ENCODE results near the gene ACTC1.

Gene ACTC1

DNA sequence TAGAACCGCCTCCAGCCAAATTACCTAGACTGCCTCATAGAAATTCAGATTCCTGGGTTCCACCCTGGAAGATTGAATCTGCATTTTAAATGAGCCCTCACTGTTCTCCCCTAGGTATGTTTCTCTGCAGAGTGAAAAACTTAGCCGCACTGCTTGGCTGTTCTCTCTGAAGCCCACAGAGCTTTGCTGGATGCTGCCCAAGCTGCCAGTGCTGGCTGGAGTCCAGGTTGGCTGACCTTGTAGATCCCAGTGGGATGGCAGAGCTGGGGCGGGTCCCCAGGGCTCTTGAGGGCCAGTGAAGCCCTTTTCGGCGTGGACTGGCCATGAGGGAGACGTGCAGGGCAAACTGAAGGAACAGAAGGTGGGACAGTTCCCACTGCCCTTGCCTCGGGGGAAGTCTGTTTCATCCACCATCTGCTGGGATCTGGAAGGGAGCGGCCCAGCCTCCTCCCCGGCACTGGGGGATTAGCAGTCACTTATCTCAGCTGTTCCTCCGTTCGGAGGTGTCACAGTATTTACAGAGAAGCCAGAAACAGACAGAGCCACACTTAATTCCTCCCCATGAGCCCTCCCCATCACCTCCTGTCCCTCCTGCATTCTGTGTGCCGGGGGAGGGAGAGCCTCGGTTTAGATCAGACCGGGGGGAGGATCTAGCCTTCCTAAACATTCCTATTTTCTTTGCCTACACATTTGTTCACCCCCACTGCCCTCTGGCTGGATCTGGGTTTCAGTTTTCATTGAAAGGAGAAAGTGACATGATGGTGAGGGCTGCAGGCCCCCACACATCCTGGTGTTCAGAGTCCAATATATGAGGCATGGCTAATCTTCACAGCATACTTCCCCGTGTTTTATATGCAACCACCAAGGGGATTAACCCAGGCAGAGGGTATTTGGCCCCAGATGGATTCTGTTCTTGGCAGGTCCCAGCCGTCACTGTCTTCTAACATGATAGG is 4.1 kb upstream of the ACTC1 start:
- DNase-seq: no peak

DNA sequence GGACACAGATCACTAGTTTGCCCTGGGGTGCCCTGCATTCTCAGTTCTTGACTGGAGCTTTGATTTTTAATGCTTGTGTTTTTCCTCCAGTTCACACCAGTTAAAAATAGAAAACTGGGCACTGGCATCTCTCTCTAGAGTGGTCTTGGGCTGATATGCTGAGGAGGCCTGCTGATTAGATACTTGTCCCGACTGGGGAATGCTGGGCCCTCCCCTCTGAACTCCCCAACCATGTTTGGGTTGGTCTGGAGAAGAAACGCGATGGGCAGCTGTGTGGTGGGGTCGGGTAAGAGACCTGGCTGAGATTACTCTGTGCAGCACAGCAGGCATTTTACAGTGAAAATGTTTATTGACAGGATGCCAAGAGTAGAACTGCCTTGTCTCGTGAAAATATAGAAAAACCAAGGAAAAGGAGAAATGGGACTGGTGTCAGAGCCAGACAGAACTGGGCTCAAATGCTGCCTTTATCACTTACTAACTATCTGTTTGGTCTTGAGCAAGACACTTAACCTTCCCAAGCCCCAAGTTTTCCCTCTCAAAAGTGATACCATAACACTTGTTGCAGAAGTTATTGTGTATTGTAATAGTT is 1.6 kb upstream of the ACTC1 start:
- DNase-seq: no peak

DNA sequence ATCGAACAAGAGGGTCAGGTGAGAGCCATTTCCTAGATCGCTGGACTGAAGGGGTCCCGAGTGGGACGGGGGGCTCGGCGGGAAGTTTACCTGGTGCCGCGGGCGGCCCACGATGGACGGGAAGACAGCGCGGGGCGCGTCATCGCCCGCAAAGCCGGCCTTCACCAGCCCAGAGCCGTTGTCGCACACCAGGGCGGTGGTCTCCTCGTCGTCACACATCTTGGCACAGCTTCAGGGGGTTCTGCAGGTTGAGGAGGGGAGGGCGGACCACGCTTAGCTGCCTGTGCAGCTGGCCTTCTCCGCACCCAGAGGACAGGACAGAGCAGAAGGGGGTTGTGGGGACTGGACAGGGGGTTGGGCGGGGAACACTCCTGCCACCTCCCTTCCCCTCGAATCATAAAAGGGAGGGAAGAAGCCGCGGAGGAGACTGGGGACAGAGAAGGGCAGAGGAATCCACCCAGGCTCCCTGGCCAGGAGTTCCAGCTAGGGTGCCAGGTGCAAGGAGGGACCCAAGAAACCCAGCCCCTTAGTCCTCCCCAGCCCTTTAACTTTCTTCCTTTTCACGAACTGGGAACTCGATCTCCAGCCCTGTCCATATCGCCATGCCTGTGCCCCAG is 651 bp downstream of the ACTC1 start:
- DNase-seq: no peak

DNA sequence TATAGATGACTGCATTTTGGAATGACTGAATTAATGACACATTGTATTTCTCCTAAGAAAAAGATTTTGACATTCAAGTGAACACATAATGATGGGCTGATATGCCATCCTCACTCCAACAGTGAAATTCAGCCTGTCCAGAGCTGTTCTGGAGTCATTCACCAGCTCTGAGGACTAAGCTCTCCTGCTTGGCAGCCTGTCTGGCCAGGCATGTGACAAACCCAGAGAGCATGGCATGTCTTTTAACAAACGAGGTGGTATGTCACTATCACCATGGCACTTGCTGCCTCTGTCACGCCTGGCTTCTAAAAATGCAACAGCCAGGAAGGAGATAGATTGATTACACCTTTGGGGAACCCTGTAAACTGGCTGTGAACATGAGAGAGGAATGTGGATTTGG is 1.4 kb downstream of the ACTC1 start:
- no peak for DNase-seq

DNA sequence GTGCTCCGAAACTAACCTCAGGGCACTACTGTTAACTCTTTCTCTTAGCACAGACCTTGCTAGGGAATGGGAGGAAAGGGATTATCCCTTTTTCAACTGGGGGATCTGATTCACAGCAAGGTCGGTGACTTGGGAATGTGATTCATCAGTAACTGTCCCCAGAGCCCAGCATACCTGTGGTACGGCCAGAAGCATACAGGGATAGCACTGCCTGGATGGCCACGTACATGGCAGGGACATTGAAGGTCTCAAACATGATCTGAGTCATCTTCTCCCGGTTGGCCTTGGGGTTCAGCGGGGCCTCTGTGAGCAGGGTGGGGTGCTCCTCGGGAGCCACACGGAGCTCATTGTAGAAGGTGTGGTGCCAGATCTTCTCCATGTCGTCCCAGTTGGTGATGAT is 2.3 kb downstream of the ACTC1 start:
- DNase-seq: no peak

DNA sequence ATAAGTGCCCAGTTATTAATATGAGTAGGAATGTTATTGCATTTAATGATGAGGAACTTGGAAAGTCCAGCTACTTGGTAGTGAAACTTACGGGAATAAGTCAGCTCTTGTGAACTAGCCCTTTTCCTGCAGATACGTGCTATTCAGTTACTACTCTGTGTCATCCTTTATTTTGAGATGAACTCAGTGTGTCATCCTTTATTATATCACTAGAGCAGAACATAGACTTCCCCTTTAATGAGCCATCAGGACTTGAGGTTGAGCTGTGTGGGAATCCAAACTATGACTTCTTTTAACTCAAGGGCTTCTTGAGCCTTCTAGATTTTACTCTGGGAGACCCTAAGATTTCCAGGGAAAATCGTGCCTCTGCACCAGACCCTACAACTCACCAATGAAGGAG is 3.6 kb downstream of the ACTC1 start:
- DNase-seq: no peak

DNA sequence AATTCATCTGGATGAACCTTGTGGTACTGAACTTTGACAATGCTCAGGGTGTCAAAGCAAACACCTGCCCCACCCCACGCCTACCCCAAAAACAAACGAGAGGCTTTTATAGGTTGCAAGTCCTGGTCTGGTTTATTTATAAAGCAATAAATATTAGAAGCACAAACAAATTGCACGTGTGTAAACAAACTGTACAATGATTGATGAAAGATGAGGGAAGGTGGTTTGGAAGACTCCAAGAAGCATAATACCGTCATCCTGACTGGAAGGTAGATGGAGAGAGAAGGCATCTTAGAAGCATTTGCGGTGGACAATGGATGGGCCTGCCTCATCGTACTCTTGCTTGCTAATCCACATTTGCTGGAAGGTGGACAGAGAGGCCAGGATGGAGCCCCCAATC is 5.2 kb downstream of the ACTC1 start:
- DNase-seq: no peak

DNA sequence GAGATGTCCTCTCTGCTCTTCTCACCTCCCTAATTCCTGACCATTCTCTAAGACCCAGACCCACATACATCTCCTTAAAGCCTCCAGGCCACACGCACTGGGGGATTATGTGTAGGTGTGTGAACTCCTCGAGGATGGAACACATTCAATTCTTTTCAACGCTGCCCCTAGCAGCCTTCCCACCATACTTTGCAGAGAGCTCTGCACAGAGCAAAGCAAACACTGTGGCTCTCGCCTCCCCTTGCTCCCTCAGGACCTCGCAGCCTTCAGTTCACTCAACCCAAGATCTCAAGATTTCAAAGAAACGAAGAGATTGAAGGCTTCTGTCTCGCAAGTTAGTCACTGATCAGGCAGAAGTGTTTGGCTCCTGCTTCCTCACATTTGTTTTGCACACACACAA is 6.0 kb downstream of the ACTC1 start:
- no peak for DNase-seq

DNA sequence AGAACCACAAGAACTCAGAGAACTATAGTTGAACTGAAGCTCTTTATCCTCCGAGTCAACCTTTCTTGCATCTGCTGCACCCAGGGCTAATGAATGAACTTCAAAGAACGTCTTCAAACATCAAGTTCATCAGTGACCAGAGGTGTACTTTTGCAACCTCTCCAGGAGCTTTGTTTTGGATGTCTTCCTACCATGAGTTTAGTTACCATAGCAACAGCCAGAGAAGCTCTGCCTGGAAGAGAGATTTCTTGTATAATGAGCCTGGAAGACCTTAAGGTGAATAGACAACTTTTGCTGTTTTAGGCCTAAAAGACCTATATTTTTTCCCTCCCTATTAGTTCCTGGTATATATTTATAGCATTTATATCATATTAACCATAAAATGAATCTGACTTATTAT is 9.1 kb downstream of the ACTC1 start:
- no peak for DNase-seq

DNA sequence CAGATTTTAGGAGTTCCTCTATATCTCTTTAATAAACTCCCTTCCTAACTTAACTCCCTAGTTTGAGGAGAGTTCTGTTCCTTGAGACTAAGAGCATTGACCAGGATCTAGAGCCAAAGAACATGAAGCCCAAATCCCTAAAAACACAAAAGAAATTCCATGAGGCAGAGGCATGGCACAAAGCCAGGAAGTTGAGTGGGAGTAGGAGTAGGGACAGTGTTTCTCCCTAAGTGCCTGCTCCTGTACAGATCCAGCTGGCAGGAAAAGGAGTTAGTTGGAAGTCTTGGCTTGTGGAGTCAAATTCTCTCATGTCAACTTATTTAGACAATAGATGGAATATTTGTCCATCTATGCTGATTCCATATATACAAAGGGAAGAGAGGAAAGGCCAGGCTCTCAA is 11.4 kb downstream of the ACTC1 start:
- no peak for DNase-seq

DNA sequence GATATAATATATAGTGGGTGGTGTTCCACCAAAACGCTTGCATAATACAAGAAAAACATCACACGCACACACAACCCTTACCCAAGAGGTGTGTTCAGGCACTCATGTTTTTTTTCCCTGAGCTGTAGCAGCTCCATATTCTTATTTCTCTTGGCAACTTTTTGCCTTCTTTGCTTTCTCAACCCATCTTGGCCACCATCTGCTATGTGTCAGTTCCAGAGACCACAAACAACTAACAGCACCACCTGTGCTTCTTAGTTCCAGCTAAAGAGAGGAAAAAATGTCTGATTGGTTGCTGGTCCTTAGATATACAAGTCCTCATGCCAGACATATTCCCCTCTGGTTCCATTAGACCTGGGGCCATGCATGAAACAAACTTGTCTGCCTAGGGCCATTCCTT is 11.9 kb downstream of the ACTC1 start:
- no peak for DNase-seq

DNA sequence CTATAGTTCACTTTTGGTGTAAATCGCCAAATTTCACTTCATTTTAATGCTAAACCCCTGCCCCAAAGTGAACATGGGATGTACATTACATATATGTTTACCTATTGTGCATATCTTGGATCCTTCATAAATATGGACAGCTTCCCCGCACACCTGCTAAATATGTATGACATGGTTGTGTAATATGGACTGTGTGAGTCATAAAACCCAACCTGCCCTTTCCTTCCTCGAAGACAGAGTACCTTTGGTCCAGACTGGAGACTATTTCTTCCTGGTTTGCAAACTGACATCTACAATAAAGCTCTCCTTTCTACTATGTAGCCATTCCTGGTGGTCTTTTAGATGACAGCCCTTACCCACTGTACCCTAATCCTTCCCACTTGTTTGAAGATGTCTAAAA is 12.4 kb downstream of the ACTC1 start:
- no peak for DNase-seq

DNA sequence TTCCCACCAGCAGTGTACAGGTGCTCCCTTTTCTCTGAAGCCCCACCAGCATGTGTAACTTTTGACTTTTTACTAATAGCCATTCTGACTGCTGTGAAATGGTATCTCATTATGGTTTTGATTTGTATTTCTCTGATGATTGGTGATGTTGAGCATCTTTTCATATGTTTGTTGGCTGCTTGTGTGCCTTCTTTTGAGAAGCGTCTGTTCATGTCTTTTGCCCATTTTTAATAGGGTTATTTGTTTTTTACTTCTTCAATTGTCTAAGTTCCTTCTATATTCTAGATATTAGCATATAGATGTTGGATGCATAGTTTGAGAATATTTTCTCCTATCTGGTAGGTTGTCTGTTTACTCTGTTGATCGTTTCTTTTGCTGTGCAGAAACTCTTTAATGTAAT is 14.6 kb downstream of the ACTC1 start:
- no peak for DNase-seq

DNA sequence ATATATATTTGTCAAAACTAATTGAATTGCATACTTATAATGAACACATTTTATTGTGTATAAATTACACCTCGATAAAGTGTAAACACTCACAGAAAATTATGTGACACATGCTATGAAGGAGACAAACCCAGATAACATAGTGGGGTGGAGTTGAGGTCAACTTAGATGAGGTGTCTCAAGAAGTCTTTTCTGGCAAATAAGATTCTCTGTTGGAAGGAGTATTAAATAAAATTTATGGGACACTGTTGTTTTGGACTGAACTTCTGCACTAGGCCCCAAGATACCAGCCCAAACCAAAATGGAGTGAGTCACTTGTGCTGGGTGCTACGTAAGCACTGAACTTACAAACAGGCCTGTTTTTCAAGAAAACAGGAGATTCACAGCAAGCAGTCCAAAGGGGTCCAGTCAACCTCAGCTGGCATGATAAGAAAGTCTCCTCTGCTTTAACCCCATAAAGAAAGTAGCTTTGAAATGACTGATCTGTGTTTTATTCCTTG is 18.7 kb downstream of the ACTC1 start:
- no peak for DNase-seq

DNA sequence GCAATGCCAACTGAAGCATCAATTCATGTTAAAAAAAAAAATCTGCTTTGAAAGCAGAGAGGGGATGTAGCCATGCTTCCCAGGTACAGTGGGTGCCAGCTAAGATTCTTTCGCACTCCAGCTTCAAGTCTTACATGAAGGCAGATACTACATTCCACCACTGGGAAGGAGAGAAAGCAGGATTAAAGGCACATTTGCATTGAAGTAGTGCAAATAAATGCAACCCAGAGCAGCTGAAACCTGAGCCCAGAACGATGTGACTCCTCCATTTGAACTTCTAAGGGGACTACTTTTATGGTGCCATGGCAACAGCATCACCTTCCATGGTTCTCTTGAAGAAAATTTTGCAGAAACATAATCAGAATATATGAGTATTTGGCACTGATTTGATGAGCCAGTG is 21.4 kb downstream of the ACTC1 start:
- DNase-seq: no peak

DNA sequence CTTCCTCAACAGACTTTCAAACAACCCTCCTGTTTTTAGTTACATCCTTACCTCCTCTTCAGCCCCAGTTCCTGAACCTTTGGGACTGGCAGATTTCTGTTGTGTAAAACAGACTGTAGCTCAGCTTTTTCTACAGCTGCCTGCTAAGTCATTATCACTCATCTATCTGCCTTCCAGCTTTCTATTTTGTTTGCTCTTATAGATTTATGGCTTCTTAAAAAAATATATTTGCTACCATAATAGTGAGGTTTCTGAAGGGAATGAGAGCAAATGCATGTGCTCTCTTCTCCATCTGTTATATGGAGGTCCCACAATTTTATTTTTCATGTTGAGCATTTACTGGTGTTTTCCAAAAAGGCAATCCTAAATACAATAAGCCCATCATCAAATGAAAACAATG is 22.3 kb downstream of the ACTC1 start:
- DNase-seq: no peak

DNA sequence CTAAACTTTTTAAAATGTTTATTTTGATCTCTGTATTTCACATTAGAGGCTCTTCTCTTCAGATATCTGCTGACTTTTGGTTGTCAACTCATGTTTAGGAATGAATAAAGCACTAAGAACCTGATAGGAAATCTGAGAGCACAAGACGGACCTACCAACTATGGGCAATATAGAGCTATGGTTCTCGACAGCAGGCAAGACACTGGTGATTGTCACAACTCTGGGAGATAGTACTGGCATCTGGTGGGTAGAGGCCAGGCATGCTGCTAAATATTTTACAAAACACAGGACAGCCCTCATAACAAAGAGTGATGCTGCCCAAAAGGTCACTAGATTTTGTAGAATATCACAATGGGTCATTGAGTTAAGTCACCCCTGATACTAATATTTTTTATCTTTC is 23.0 kb downstream of the ACTC1 start:
- DNase-seq: no peak

DNA sequence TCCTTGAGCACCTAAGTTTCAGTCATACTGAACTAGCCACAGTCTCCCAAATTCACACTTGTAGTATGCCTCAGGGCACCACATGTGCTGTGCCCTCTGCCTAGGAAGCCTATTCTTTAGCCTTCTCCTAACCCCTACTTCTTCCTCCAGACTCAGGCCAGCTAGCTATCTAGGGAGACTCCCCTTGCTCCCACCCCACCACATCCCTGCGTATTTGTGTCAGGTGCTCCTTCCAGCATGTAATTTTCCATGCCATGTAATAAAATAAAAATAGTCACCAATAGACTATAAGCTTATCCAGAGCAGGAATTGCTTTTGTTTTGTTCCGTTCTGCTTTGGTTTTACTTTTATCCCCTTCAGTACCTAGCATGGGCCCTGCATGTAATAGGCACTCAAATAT is 25.6 kb downstream of the ACTC1 start:
- DNase-seq: no peak

DNA sequence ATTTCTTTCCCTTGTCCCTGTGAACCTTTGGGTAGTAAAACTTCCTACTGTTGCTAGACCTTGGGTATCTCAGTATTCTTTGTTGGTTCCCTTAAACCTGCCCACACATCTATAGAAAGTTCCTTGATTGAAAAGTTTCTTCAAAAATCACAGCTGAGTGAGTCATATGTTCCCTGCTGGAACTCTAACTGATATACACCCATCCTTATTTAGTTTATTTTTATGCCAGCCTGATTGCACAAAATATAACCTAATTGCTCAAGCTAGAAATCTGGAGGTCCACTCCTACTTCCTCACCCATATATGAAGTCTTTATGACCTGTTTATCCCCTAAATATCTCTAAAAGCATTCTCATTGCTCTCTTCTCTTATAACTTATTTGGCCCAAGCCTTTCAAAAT is 26.8 kb downstream of the ACTC1 start:
- peak; percentile 18 to 25 for DNase-seq

DNA sequence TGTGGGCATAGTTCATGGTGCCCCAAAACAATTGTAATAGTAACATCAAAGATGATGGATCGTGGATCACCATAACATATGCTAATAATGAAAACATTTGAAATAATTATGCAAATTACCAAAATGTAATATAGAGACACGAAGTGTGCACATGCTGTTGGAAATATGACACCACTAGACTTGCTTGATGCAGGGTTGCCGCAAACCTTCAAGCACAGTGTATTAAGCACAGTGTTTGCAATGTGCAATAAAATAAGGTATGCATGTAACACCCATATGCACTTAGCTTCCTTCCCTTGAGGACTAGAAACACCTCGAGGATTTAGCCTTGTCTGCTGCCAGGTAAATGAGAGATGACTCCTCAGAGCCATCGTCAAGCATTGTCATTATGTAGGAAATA is 29.6 kb downstream of the ACTC1 start:
- DNase-seq: no peak

DNA sequence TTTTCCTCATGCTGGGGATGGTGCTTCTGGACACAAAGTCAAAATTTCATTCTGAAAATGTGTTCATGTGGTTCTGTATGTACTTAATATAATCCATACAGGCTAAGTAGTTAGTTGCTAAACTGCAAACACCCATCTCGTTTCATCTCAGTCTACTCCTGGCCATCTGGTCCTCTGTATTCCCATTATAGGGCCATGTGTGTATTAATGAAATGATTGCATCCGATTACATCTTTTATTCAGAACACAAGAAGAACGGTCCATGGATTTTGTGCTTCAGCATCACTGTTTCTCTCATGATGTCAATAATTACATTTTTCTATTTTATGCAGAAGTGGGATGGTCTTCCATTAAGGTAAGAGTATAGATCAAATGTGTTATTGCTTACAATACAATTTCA is 34.4 kb downstream of the ACTC1 start:
- no peak for DNase-seq

DNA sequence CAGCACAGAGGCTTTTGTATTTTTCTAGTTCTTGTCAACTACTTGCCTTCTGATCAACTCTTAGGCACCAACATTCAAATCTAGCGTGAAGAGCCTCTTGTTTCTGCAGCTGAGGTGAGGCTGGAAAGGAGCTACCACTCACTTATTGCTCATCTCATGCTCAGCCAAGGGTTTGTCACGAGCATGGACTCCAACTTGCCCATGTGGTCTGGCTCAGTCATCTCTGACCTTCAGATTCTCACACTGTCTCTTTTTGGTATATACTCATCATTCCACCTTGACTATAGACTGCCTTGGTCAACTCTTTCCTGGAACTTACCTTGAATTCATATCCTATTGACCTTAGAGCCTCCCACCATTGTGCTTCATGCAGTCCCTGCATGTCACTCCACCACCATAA is 35.4 kb downstream of the ACTC1 start:
- no peak for DNase-seq

DNA sequence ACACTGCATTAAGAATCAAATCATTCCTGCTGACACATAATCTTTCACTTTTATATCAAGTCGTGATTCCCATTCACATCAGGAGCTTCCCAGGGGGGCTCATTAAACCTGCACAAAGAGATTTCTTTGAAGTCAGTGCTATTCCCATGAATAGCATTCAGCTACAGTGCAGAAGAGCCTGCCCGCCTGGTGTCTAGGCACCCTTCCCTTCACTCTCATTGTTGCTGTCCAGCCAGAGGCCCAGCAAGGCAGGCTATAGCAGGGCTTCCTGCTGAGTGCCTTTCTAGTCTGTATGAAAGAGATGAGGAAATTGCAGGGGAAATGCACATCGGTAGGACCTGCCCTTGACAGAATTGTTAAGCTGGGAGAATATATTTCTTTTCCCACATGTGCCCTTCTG is 36.0 kb downstream of the ACTC1 start:
- no peak for DNase-seq

DNA sequence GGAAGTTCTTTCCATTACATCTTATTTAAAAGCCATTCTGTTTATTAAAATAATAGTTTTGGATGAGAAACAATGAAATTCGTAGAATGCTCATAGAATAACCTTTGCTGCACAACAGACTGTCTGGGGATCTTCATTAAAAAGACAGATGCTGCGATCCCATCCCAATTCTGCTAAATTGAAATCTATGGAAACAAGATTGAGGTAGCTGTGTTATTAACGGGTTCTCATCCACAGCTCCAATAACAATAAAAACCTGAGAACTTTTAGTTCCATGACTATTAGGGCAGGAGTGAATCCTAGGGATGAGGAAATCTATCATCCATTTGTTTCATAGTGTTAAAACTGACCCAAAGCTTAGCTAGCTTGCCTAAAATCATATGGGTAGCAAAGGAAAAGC is 38.1 kb downstream of the ACTC1 start:
- DNase-seq: no peak
